ENCODE results near the gene HTR1E.

Gene HTR1E

GRCh38 chr6:87012035-87012434 lies 74.7 kb downstream of the HTR1E start:
- no peaks in the 10 kb centered on the region for H3K79me2 ChIP-seq (ENCODE audit: low read length)
- no peak overlapping the region for H3K27ac ChIP-seq (ENCODE audit: low read length)
- no peaks in the 10 kb centered on the region for H3K27me3 ChIP-seq (ENCODE audit: low read depth, low read length)
- no peaks in the 10 kb centered on the region for H3K9me3 ChIP-seq (ENCODE audit: insufficient read depth, low read length)
- H4K20me1 ChIP-seq (ENCODE audit: insufficient read depth, low read length), result no peaks in the 10 kb centered on the region
- TF ChIP-seq, protein P1, sequence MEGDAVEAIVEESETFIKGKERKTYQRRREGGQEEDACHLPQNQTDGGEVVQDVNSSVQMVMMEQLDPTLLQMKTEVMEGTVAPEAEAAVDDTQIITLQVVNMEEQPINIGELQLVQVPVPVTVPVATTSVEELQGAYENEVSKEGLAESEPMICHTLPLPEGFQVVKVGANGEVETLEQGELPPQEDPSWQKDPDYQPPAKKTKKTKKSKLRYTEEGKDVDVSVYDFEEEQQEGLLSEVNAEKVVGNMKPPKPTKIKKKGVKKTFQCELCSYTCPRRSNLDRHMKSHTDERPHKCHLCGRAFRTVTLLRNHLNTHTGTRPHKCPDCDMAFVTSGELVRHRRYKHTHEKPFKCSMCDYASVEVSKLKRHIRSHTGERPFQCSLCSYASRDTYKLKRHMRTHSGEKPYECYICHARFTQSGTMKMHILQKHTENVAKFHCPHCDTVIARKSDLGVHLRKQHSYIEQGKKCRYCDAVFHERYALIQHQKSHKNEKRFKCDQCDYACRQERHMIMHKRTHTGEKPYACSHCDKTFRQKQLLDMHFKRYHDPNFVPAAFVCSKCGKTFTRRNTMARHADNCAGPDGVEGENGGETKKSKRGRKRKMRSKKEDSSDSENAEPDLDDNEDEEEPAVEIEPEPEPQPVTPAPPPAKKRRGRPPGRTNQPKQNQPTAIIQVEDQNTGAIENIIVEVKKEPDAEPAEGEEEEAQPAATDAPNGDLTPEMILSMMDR (IDR thresholded peaks at IDR 0.05; ENCODE audit: low read depth, low read length), result no peak
- TF ChIP-seq EZH2phosphoT487 (IDR thresholded peaks at IDR 0.05; ENCODE audit: low read depth), result no peak
- no peak overlapping the region for H3K4me2 ChIP-seq (ENCODE audit: low read length)
- no peak overlapping the region for H3K4me3 ChIP-seq (ENCODE audit: low read length)
- no peak overlapping the region for H2AFZ ChIP-seq (ENCODE audit: low read depth, low read length)
- no peak overlapping the region for H3K9ac ChIP-seq (ENCODE audit: low read length)
- H3K36me3 ChIP-seq (replicated peaks; ENCODE audit: low read depth, low read length), result no peaks in the 10 kb centered on the region
- H3K4me1 ChIP-seq (ENCODE audit: low read length), result no peaks in the 10 kb centered on the region

GRCh38 chr6:87012743-87013142 lies 75.4 kb downstream of the HTR1E start:
- no peak overlapping the region for H2AFZ ChIP-seq (ENCODE audit: low read depth, low read length)
- no peak overlapping the region for H3K27ac ChIP-seq (ENCODE audit: low read length)
- H3K4me2 ChIP-seq (ENCODE audit: low read length), result no peak overlapping the region
- no peaks in the 10 kb centered on the region for H3K79me2 ChIP-seq (ENCODE audit: low read length)
- no peak overlapping the region for H3K9ac ChIP-seq (ENCODE audit: low read length)
- no peaks in the 10 kb centered on the region for H3K4me1 ChIP-seq (ENCODE audit: low read length)
- H4K20me1 ChIP-seq (ENCODE audit: insufficient read depth, low read length), result no peaks in the 10 kb centered on the region
- no peaks in the 10 kb centered on the region for H3K27me3 ChIP-seq (ENCODE audit: low read depth, low read length)
- no peak for TF ChIP-seq EZH2phosphoT487 (IDR thresholded peaks at IDR 0.05; ENCODE audit: low read depth)
- TF ChIP-seq, protein P1 (IDR thresholded peaks at IDR 0.05; ENCODE audit: low read depth, low read length), result no peak
- H3K9me3 ChIP-seq (ENCODE audit: insufficient read depth, low read length), result no peaks in the 10 kb centered on the region
- no peak overlapping the region for H3K4me3 ChIP-seq (ENCODE audit: low read length)
- no peaks in the 10 kb centered on the region for H3K36me3 ChIP-seq (replicated peaks; ENCODE audit: low read depth, low read length)

- H3K36me3 ChIP-seq (replicated peaks; ENCODE audit: low read depth, low read length), result no peaks in the 10 kb centered on the region
- H2AFZ ChIP-seq (ENCODE audit: low read depth, low read length), result no peak overlapping the region
- no peak overlapping the region for H3K9ac ChIP-seq (ENCODE audit: low read length)
- no peaks in the 10 kb centered on the region for H3K9me3 ChIP-seq (ENCODE audit: insufficient read depth, low read length)
- no peaks in the 10 kb centered on the region for H3K27me3 ChIP-seq (ENCODE audit: low read depth, low read length)
- TF ChIP-seq EZH2phosphoT487 (IDR thresholded peaks at IDR 0.05; ENCODE audit: low read depth), result no peak
- TF ChIP-seq, protein P1 (IDR thresholded peaks at IDR 0.05; ENCODE audit: low read depth, low read length), result no peak
- H4K20me1 ChIP-seq (ENCODE audit: insufficient read depth, low read length), result no peaks in the 10 kb centered on the region
- no peaks in the 10 kb centered on the region for H3K79me2 ChIP-seq (ENCODE audit: low read length)
- H3K4me2 ChIP-seq (ENCODE audit: low read length), result no peak overlapping the region
- H3K27ac ChIP-seq (ENCODE audit: low read length), result no peak overlapping the region
- H3K4me3 ChIP-seq (ENCODE audit: low read length), result no peak overlapping the region
- H3K4me1 ChIP-seq (ENCODE audit: low read length), result no peaks in the 10 kb centered on the region
These were observed 79.4 kb downstream of the HTR1E start for GRCh38 chr6:87016772-87017171.

- Histone ChIP-seq H3K9me3 (ENCODE audit: insufficient read depth, low read length) (no peaks in the 10 kb centered on the region), H3K9ac (ENCODE audit: low read length) (no peak overlapping the region), H2AFZ (ENCODE audit: low read depth, low read length) (no peak overlapping the region), H3K4me1 (ENCODE audit: low read length) (no peaks in the 10 kb centered on the region), H4K20me1 (ENCODE audit: insufficient read depth, low read length) (no peaks in the 10 kb centered on the region), H3K27me3 (ENCODE audit: low read depth, low read length) (no peaks in the 10 kb centered on the region), H3K4me2 (ENCODE audit: low read length) (no peak overlapping the region), H3K79me2 (ENCODE audit: low read length) (no peaks in the 10 kb centered on the region), H3K27ac (ENCODE audit: low read length) (no peak overlapping the region), H3K36me3 (replicated peaks; ENCODE audit: low read depth, low read length) (no peaks in the 10 kb centered on the region), H3K4me3 (ENCODE audit: low read length) (no peak overlapping the region)
- TF ChIP-seq, protein P1 (IDR thresholded peaks at IDR 0.05; ENCODE audit: low read depth, low read length), result no peak
- no peak for TF ChIP-seq EZH2phosphoT487 (IDR thresholded peaks at IDR 0.05; ENCODE audit: low read depth)
These were observed 89.7 kb downstream of the HTR1E start for GRCh38 chr6:87027021-87027420.

All from OCI-LY3 (cell line).